Endothelial cell of umbilical vein (primary cell): Measurements from ENCODE around the gene DYRK1A. TPM values are rescaled to one million over a fixed set of nuclear protein-coding genes. Genes with fewer than 3 reads are reported as not detected.

Source experiments
- BruUV-seq: library from RNA; stranded (reverse); fragments of 400-500 nt; replicated peaks from 2 replicates; lab custom pipeline; 2021; lab: Mats Ljungman, UMichigan
- CTCF ChIA-PET: fragments of 300-600, 350-600 bp; sonication (Branson Sonifier 250); formaldehyde crosslinking; loops from one replicate; lab custom pipeline; 2021; ENCODE audit warnings: antibody characterized with exemption, inconsistent platforms; lab: Charles Lee
- POLR2A ChIA-PET: fragments of 300-600, 350-600 bp; sonication (Branson Sonifier 250); formaldehyde crosslinking; loops from one replicate; lab custom pipeline; 2021; ENCODE audit warnings: antibody characterized with exemption, inconsistent platforms; lab: Charles Lee
- DNase-seq: peaks from one replicate; pipeline ENCODE4 v3.0.0-alpha.2; 2011; ENCODE audit warnings: low read depth, low spot score
- FAIRE-seq: peaks from 2 replicates; lab custom pipeline; 2011; peaks lifted over from hg19 to GRCh38; lab: Jason Lieb, UNC
- H2AFZ ChIP-seq: 2 replicates; pipeline ENCODE4 v1.6.0; 2012; ENCODE audit warnings: low read depth, low read length, control low read depth, inconsistent platforms
- H3K27ac ChIP-seq: 2 replicates; pipeline ENCODE4 v1.5.1; 2011; ENCODE audit warnings: low read depth, mild to moderate bottlenecking, control low read depth, low read length, moderate library complexity; ENCODE audit not compliant: insufficient read depth
- H3K27me3 ChIP-seq, 2 experiments: 2 replicates each; pipeline versions ENCODE4 v1.6.0 to v1.6.1; 2011; ENCODE audit warnings: low read length in 2 of 2, mixed read lengths in 1 of 2; ENCODE audit not compliant: control insufficient read depth in 2 of 2, insufficient read depth in 2 of 2
- H3K36me3 ChIP-seq, 2 experiments: 2 replicates in 1 of 2; 3 replicates in 1 of 2; pipeline ENCODE4 v1.5.1; 2011; ENCODE audit warnings: low read length in 2 of 2, mild to moderate bottlenecking in 1 of 2, moderate library complexity in 1 of 2; ENCODE audit not compliant: control insufficient read depth in 2 of 2, insufficient read depth in 2 of 2; ENCODE audit errors: extremely low read depth in 1 of 2
- H3K4me1 ChIP-seq: 3 replicates; pipeline ENCODE4 v1.5.1; 2011; ENCODE audit warnings: mild to moderate bottlenecking, low read length; ENCODE audit not compliant: control insufficient read depth, insufficient read depth; ENCODE audit errors: extremely low read depth
- H3K4me2 ChIP-seq: 2 replicates; pipeline ENCODE4 v1.6.1; 2011; ENCODE audit warnings: low read length, control low read depth, mixed read lengths; ENCODE audit not compliant: insufficient read depth
- H3K4me3 ChIP-seq, 3 experiments: fragments of 200-600 bp in 1 of 3; sonication (generic), shearing (Covaris generic) in 1 of 3; replicated peaks in 1 of 3; 2 replicates each; pipeline ENCODE4 v1.5.1; 2011 to 2016; ENCODE audit warnings: control low read depth in 3 of 3, low read length in 3 of 3, mild to moderate bottlenecking in 2 of 3, inconsistent platforms in 1 of 3, low read depth in 1 of 3, moderate library complexity in 1 of 3; ENCODE audit not compliant: insufficient read depth in 1 of 3
- H3K79me2 ChIP-seq: 2 replicates; pipeline ENCODE4 v1.6.0; 2012; ENCODE audit warnings: low read length, inconsistent platforms; ENCODE audit not compliant: control insufficient read depth, insufficient read depth
- H3K9ac ChIP-seq: replicated peaks from 2 replicates; pipeline ENCODE3; 2011; ENCODE audit warnings: low read length, control low read depth; ENCODE audit not compliant: insufficient read depth; ENCODE audit errors: extremely low read depth
- H3K9me1 ChIP-seq: replicated peaks from 3 replicates; pipeline ENCODE4 v1.6.0; 2011; ENCODE audit warnings: mild to moderate bottlenecking, low read length; ENCODE audit not compliant: control insufficient read depth, insufficient read depth; ENCODE audit errors: extremely low read depth
- H3K9me3 ChIP-seq: replicated peaks from 2 replicates; pipeline ENCODE4 v1.5.1; 2012; ENCODE audit warnings: low read length, inconsistent platforms; ENCODE audit not compliant: control insufficient read depth, insufficient read depth
- H4K20me1 ChIP-seq: replicated peaks from 2 replicates; pipeline ENCODE3; 2011; ENCODE audit warnings: mild to moderate bottlenecking, low read length; ENCODE audit not compliant: control insufficient read depth, insufficient read depth; ENCODE audit errors: extremely low read depth
- EZH2 ChIP-seq: IDR thresholded peaks from 2 replicates; pipeline ENCODE4 v1.6.1; 2012; ENCODE audit warnings: borderline replicate concordance, low read depth, mild to moderate bottlenecking, moderate library complexity, low read length, inconsistent platforms; ENCODE audit not compliant: severe bottlenecking
- FOS ChIP-seq: IDR thresholded peaks from 2 replicates; pipeline ENCODE4 v1.6.1; 2011; ENCODE audit warnings: mild to moderate bottlenecking, low read length, moderate library complexity, borderline replicate concordance; ENCODE audit not compliant: insufficient read depth
- GATA2 ChIP-seq: IDR thresholded peaks from 2 replicates; pipeline ENCODE4 v1.7.0; 2011; ENCODE audit warnings: low read depth, mild to moderate bottlenecking, moderate library complexity, mixed read lengths, low read length; ENCODE audit not compliant: insufficient read length, insufficient read depth
- JUN ChIP-seq: IDR thresholded peaks from 2 replicates; pipeline ENCODE4 v1.6.1; 2011; ENCODE audit warnings: borderline replicate concordance, low read depth; ENCODE audit not compliant: insufficient read length, insufficient read depth
- MYC ChIP-seq: IDR thresholded peaks from one replicate; pipeline ENCODE4 v1.6.1; 2011; ENCODE audit warnings: mild to moderate bottlenecking, low read depth, low read length
- POLR2A ChIP-seq: IDR thresholded peaks from 2 replicates; pipeline ENCODE4 v1.6.1; 2012; ENCODE audit warnings: low read depth, mild to moderate bottlenecking, control low read depth, low read length
- POLR2AphosphoS5 ChIP-seq: IDR thresholded peaks from 2 replicates; pipeline ENCODE4 v1.6.1; 2012; ENCODE audit warnings: low read depth, mild to moderate bottlenecking, control low read depth, low read length, moderate library complexity; ENCODE audit not compliant: insufficient read depth
- dilution Hi-C: fragments of 300-500 bp; cut with MboI; formaldehyde crosslinking; loops from one replicate; pipeline ENCODE4 v1.15.0; 2019; ENCODE audit warnings: low sequenced_read_pairs; ENCODE audit not compliant: extremely low pct_ligation_motif_present
- intact Hi-C: fragments of 100-400 bp; cut with micrococcal nuclease; formaldehyde crosslinking; loops from one replicate; pipeline ENCODE4 v1.10.0; 2022
- polyA plus RNA-seq, 4 experiments: library from polyadenylated mRNA; depleted of rRNA in 3 of 4; stranded (reverse) in 3 of 4; unstranded in 1 of 4; fragments of >200 nt; gene quantifications; 2 replicates each; pipeline versions ENCODE4 v1.2.1 to v1.2.3, GENCODE V29; 2011 to 2012; ENCODE audit warnings: missing spikeins in 1 of 4
- total RNA-seq: library from RNA; stranded (reverse); gene quantifications from 2 replicates; pipeline ENCODE4 v1.2.3, GENCODE V29; 2021
- TF ChIP-seq, protein P1 (sequence below): IDR thresholded peaks from 2 replicates; pipeline ENCODE4 v1.6.1; 2011; ENCODE audit not compliant: insufficient read depth, insufficient read length
- TF ChIP-seq, protein P2 (sequence below), 2 donors: IDR thresholded peaks; 1 replicate in 1 of 2; 2 replicates in 1 of 2; pipeline ENCODE4 v1.5.1; 2011; ENCODE audit warnings: low read length in 2 of 2, mild to moderate bottlenecking in 2 of 2, moderate library complexity in 2 of 2, control low read depth in 1 of 2, inconsistent platforms in 1 of 2, low read depth in 1 of 2; ENCODE audit not compliant: insufficient read depth in 1 of 2; ENCODE audit errors: extremely low read depth in 1 of 2

Gene DYRK1A
- total and polyA plus RNA-seq, 2 donors (not counting 3 experiments of a cell fraction or from before 2014, with no cell fraction given) = 51.8 to 53.7 TPM

DNA sequence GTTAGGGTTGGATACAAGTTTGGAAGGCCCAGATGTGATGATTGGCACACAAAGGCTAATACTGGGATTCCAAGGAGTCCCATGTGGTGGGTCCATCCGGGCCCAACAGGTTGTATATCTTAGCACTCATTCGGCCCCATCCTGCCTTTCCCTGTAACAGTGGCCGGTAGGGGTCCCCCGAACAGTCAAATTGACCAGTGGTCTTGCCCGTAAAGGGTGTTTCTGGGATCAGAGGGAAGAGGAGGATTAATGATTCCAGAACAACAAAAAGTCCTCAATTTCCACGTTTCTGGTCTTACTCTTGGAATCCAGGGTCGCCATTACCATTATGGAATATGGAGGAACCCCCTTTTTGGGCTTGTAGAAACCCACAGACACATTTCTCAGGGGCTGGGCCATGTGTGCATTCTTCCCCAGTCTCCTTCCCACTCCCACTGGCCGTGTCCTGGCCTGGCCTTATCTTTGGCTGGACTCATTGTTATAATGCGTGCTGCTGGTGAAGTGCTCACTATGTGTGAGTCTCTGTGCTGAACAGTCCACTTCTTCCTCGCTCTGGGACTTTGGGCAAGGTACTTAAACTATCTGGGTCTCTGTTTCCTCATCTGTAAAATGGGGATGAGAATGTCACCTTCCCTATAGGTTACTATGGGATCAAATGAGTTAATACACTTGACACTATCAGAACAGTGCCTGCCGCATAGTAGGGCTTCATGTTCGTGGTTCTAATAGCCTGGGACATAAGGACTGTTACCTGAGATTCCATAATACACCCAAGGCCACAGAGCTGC lies 161.8 kb downstream of the DYRK1A start:
- FAIRE-seq = no peak
- Histone ChIP-seq H3K79me2 (no peaks in the 10 kb centered on the region), H3K27ac (no peak overlapping the region), H3K27me3 (peaks cover 2 to 8% of the 10 kb centered on the region in 2 experiments), H3K4me3 (no peak overlapping the region), H3K36me3 (no peaks in the 10 kb centered on the region), H3K4me1 (no peaks in the 10 kb centered on the region), H2AFZ (no peak overlapping the region), H4K20me1 (no peaks in the 10 kb centered on the region), H3K9me1 (no peaks in the 10 kb centered on the region), H3K4me2 (no peak overlapping the region), H3K9ac (no peak overlapping the region), H3K9me3 (no peaks in the 10 kb centered on the region)
- POLR2A ChIA-PET = no interaction called here
- BruUV-seq = no TSS peak
- CTCF ChIA-PET = interaction anchor here (0.7 kb wide), 1 partner anchor 18 kb away, joined by 3 read pairs; no protein-coding TSS in a partner anchor
- DNase-seq = no peak
- dilution Hi-C loops = no loop called here
- intact Hi-C loops = no loop called here
- TF ChIP-seq JUN (no peak), GATA2 (no peak), MYC (no peak), FOS (no peak), EZH2 (no peak), POLR2AphosphoS5 (no peak), POLR2A (no peak)
- TF ChIP-seq, protein P1, sequence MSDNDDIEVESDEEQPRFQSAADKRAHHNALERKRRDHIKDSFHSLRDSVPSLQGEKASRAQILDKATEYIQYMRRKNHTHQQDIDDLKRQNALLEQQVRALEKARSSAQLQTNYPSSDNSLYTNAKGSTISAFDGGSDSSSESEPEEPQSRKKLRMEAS = no peak
- TF ChIP-seq, protein P2, sequence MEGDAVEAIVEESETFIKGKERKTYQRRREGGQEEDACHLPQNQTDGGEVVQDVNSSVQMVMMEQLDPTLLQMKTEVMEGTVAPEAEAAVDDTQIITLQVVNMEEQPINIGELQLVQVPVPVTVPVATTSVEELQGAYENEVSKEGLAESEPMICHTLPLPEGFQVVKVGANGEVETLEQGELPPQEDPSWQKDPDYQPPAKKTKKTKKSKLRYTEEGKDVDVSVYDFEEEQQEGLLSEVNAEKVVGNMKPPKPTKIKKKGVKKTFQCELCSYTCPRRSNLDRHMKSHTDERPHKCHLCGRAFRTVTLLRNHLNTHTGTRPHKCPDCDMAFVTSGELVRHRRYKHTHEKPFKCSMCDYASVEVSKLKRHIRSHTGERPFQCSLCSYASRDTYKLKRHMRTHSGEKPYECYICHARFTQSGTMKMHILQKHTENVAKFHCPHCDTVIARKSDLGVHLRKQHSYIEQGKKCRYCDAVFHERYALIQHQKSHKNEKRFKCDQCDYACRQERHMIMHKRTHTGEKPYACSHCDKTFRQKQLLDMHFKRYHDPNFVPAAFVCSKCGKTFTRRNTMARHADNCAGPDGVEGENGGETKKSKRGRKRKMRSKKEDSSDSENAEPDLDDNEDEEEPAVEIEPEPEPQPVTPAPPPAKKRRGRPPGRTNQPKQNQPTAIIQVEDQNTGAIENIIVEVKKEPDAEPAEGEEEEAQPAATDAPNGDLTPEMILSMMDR (IDR thresholded peaks at IDR 0.05; ENCODE audit: extremely low read depth in 1 of 2, insufficient read depth in 1 of 2, low read depth in 1 of 2, low read length in 2 of 2) = no peak
